Activated CD4-positive, alpha-beta T cell treated with anti-CD3 and anti-CD28 coated beads, Interleukin-2, Interleukin-6, amounts not matched to agents 100 ng/mL and 50 ng/mL, durations not matched to agents 16 hours and 8 hours (primary cell): Measurements from ENCODE around the gene NMUR2.

Source experiments
- DNase-seq: peaks from one replicate; pipeline ENCODE4 v3.0.0-alpha.2; 2020

The NMUR2 gene, protein sequence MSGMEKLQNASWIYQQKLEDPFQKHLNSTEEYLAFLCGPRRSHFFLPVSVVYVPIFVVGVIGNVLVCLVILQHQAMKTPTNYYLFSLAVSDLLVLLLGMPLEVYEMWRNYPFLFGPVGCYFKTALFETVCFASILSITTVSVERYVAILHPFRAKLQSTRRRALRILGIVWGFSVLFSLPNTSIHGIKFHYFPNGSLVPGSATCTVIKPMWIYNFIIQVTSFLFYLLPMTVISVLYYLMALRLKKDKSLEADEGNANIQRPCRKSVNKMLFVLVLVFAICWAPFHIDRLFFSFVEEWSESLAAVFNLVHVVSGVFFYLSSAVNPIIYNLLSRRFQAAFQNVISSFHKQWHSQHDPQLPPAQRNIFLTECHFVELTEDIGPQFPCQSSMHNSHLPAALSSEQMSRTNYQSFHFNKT

GRCh38 chr5:152405145-152405544, at the start of gene NMUR2:
NMUR2 (minus strand) TSS chr5:152405279; CDS start chr5:152405113, 166 bp downstream.
- no peak for DNase-seq

DNA sequence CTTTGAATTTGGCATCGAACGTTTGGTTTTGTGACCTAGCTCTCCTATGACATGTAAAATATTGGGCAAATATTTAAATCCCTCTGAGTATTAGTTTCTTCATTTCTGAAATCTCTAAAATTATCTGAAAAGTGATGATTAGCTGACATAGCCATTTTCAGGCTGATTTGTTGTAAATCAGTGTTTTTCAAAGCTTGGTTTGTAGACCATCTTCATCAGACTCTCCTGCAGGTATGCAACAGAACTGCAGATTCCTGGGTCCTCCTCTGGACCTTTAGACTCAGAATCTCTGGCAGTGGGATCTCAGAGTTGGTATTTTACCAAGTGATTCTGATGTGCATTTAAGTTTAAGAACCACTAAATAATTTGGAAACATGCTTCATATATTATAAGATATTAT, 38.9 kb upstream of the NMUR2 start:
- no peak for DNase-seq

DNA sequence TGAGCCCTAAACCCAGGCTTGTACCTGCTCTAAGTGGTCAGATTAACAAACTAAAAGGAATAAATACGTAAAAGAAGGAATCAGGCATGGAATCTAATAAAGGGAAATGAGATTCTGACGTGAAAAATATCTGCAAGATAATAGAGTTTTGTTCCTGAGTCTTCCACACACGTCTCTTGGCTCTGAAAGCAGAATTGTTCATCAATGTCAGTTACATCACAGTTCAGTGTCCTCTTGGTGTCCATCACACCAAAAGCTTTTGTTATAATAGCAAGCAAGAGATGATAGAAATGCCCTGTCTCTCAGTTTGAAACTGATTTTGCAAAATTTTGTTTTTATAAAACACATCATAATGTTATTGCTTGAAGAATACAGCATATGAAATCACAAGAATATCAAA, 34.7 kb upstream of the NMUR2 start:
- DNase-seq, result no peak

DNA sequence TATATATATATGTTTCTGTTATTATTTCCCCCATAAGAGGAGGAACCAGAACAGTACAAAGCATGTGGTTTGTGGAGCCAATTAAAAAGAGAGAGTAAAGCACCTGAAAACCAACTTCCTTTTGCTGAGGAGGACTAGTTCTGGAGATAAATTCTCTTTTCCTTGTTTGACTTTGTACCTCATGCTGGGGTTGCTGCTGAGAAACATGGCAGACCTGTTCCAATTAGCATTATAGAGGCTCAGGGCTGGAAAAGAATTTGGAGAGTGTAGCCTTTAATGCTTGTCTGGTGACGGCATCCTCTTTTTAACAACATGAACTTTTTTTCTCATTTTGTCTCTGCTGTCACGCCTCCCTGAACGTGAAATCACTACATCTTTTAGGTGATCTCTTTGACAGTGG, 32.8 kb upstream of the NMUR2 start:
- no peak for DNase-seq

DNA sequence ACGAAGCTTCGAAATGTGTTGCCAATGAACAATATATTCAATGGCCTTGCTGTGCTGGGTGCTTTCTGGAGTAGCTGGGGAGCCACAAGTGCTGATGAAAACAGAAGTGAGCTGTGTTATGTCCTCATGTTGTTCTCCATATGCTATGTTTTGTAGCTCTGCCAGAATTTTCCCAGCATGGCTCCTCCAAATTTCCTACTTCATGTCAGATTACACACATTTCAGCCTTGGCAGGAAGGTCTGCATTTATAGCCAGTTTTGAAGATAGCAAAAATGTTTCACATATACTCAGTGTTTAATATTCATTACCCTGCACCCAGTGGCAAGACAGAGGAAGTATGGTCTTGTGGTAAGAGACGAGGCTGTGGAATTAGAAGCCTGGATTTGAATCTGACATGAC, 22.6 kb upstream of the NMUR2 start:
- no peak for DNase-seq

DNA sequence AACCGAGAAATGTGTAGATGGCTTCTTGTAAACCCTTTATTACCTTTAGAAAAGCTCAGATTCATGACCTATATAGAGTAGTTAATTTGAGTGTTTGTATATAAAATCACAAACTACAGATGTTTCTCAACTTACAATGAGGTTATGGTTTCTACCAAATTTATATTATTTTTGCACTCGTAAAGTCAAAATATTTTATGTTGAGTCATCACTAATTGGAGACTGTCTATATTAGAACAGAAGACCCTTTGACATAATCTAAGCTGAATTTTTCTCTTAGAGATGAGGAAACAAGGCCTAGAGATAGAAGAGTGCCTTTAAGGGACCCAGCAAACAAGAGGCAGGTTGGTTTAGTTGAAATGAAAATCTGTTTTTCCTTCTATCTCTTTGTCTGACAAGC, 20.0 kb upstream of the NMUR2 start:
- DNase-seq, result no peak

DNA sequence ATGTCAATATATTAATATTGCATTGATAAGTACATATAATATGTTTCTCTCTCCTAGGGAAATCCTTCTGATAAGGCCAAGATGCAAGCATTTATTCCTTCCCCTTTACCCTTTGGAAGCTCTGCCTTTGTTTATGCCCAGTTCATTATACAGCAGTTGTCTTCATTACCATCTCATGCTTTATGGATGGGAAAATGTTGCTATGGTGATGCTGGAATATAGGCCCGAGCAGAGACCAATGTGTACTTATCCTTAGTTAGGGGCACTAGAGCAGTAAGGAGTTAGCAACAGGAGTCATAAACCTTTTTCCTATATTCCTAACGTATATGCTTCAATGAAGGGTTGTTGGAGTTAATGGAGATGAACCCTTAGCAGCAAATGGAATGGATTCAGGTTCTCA, 19.4 kb upstream of the NMUR2 start:
- no peak for DNase-seq

DNA sequence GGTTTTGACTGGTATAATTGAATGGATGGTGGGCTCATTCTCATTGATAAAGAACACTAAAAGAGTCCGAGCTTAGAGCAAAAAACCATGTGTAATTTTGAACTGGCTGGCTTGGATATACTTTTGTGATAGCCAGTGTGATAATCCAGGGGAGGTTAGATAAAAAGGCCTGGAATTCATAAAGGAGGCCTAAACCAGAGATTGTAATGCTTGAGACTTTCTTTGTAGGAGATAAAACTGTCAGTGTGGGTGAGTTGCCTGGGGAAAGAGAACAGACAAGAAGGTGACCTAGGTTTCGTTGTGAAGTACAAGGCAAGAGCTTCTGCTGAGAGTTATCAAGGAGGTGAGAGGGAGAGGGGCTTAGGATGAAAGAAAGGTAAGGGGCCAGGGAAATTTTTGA, 17.0 kb upstream of the NMUR2 start:
- DNase-seq, result no peak

GRCh38 chr5:152412129-152412528, 7.0 kb upstream of the NMUR2 start:
- DNase-seq, result no peak

DNA sequence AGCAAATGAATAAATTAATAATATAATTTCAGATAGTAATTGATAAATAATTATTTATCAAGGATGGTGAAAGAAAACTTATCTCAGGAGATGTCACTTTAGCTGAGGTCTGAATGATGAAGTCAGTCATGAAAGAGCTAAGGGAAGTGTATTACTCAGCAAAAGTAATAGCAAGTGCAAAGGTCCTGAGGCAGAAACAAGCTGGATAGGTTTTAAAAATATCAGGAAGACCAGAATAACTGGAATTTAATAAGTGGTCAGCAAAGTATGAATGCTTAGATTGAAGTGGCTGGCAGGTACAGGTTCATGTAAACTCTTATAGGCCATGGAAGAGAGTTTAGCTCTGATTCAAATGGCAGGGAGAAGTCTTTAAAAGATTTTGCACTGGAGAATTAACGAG, 1.0 kb upstream of the NMUR2 start:
- no peak for DNase-seq

DNA sequence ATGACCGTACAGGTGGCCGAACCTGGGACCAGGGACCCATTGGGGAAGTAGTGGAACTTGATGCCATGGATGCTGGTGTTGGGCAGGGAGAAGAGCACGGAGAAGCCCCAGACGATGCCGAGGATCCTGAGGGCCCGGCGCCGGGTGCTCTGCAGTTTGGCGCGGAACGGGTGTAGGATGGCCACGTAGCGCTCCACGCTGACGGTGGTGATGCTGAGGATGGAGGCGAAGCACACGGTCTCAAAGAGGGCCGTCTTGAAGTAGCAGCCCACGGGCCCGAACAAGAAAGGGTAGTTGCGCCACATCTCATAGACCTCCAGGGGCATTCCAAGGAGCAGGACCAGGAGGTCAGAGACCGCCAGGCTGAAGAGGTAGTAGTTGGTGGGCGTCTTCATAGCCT, 585 bp downstream of the NMUR2 start:
- DNase-seq, result no peak

DNA sequence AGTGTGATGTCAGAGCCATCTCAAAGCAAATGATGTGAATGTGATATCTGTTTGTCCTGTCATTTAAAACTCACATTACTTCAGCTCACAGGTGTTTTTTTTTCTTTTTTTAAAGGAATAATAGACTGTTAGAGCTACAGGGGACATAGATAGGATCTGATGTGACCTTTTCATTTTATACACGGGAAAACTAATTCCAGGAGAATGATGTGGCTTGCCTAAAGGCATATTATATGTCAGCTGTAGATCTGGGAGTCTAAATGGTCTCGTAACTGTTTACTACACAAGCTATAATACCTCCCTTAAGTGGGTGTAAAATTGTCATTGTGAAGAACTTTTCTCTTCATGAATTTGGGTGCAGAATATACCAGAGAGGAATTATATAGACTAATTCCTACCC, 2.0 kb downstream of the NMUR2 start:
- no peak for DNase-seq

DNA sequence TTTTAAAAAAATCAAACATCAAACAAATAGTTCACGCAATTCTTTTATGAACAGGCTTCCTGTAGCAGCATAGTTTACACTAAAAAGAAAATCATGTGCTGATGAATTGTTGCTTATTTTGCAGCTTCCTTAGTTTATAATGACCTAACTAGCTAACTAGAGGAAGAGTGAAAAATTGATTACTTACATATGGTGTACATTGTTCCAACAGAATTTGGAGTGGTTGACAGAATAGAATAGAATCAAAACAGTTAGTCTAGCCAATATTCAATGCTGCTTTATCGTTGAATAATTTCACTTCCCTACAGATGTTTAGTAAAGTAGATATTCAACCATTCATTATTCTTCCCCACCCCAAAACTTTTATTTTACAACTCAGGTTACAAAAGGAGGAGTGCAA, 4.2 kb downstream of the NMUR2 start:
- DNase-seq, result no peak

GRCh38 chr5:152397581-152397980, 7.5 kb downstream of the NMUR2 start:
- DNase-seq, result no peak

DNA sequence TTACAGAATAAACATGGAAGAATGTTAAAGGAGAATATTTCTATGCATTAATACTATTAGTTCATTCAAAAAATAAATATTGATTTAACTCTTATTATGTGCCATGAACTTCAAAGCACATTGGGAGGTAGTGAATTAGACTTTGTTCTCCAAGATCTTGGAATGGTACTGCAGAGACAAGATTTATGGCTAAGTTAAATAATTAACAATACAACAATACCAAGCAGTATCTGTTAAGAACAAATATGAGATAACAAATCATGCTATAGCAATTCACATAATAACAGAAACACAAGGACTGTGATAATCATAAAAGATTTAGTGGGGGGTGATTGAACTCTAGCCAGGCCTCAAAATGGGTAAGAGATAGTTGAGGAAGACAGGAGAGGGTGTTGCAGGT, 11.6 kb downstream of the NMUR2 start:
- no peak for DNase-seq

GRCh38 chr5:152389208-152389849, 15.8 kb downstream of the NMUR2 start:
- no peak for DNase-seq

GRCh38 chr5:152388610-152389009, 16.5 kb downstream of the NMUR2 start:
- DNase-seq, result no peak

DNA sequence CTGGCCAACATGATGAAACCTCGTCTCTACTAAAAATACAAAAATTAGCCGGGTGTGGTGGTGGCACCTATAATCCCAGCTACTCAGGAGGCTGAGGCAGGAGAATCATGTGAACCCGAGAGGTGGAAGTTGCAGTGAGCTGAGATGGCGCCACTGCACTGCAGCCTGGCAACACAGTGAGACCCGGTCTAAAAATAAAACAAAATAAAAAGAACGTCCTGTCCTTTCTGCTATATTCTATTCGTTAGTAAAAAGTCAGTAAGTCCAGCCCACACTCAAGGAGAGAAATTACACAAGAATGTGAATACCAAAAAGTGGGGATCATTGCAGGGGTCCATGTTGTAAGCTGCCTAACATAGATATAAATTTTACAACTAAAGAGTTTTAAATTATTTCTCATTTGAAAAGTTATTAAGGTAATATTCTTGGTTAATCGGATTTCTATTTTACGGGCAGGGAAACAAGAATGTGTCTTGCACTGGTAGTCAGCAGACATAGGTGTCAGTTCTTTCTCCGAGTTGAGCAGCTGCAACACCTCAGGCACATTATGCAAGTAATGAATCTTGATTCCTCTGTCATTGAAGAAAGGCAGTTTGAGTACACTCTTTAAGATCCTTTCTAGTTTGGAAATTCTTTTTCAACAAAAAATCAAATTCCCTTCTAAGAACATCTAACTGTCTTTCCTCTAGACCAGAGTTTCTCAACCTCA, 24.5 kb downstream of the NMUR2 start:
- no peak for DNase-seq

GRCh38 chr5:152379331-152379730, 25.7 kb downstream of the NMUR2 start:
- no peak for DNase-seq

GRCh38 chr5:152378730-152379129, 26.3 kb downstream of the NMUR2 start:
- no peak for DNase-seq

DNA sequence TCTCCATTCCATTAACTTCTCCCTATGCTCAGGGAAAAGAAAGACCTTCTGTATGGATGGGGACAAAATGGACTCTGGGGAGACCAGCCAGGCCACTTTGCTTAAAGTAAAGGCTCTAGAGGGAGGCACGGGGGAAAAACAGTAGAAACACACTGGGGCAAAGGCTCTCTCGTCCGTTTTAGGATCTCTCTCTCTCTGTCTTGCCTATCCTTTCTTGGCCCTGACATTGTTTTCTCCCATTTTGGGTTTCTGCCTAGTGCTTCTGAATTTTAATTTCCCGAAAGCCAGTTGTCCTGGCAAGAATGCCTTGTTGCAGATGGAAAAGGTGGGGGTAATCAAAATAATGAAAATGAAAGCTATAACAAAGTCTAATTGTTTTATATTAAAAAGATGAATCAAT, 28.2 kb downstream of the NMUR2 start:
- DNase-seq, result no peak

DNA sequence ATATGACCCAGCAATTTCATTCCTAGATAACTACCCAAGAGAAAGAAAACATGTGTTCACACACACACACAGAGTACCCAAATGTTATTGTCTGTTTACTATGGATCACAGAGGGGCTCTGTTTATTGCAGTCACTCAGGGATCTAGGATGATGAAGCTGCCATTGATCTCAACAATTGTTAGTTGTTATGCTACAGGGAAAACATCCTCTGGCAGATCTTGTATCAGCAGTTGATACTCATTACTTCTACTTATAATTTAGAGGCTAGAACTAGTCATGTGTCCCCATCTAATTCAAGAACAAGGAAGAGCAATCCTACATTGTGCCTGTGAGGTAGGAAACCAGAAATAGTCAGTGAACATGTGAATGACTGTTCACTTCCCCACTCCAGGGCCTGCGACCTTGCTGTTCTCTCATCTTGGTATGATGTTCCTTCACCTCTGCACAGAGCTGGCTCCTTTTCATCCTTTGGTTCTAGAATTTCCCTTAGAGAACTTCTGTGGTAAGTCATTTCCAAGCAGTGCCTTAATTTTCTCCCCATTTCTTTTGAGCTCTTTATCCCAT, 30.3 kb downstream of the NMUR2 start:
- no peak for DNase-seq

GRCh38 chr5:152372875-152373274, 32.2 kb downstream of the NMUR2 start:
- no peak for DNase-seq

DNA sequence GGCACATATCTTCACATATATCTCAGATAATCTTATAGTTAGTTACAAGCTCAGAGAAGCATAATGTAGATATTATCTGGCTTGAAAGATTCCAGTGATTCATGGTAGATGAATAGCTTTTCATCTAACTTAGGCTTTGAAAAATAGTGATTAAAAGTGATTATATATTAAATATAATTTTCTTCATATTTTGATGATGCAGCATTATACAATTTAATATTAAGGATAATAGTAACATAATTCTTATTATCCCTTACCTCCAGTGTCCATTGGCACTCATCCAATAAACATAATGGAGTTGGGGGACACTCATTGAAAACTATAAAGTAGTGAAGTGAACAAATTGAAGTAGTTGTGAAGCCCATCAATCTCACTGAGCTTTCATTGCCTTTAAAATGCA, 35.8 kb downstream of the NMUR2 start:
- no peak for DNase-seq
